Fibroblast of gingiva (primary cell): Measurements from ENCODE around the gene ZDBF2.
"Not testable (repeated sequence)": the region's sequence is repeated elsewhere in the genome, so short reads cannot be mapped to it uniquely, and the experiment has no call there.

ENCODE experiments used
- DNase-seq: peaks from one replicate; pipeline ENCODE4 v3.0.0-alpha.2; 2011; ENCODE audit warnings: low read depth

ZDBF2 gene

GRCh38 chr2:206323486-206323885 lies 49.0 kb downstream of the ZDBF2 start:
- no peak for DNase-seq

- no peak for DNase-seq
Measured at GRCh38 chr2:206324869-206325268, 50.4 kb downstream of the ZDBF2 start.

DNA sequence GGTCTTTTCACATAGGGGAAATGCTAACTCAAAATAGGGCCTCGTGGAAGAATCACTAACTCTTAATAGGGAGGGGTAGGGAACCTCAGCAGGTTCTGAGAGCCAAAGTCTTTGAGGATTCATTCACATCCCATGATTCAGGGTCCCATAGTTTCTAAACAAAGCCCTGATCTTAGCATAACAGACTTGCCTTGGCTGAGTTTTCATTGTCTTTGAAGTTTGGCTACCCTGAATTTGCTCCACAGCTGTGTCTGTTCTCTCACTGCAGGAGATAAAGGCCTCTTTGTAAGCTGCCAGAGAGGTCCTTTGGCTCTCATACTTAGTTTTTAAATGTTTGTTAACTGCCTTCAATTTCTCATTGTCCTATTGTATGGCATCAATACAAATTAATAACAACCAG lies 54.5 kb downstream of the ZDBF2 start:
- no peak for DNase-seq

- no peak for DNase-seq
Measured at GRCh38 chr2:206336861-206337260, 62.4 kb downstream of the ZDBF2 start.

DNA sequence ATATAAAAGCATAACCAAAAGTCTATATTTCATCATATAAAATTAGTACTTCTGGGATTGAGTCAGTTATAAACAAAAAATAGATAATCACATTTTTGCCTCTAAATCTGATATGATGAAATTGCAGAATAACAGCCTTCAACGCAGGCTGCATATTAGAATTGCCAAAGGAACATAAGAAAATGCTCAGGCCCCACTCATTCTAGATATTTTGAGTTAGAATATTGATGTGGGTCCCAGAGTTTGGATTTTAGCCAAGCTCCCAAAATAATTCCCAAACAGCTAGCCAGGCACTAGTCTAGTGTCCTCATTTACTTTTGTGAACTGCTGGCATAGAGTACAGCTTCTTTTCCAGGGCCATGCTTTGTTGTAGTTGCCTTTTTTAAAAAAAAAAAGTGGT lies 63.5 kb downstream of the ZDBF2 start:
- no peak for DNase-seq

GRCh38 chr2:206341396-206341795 lies 66.9 kb downstream of the ZDBF2 start:
- no peak for DNase-seq

GRCh38 chr2:206343144-206343543 lies 68.7 kb downstream of the ZDBF2 start:
- no peak for DNase-seq

- DNase-seq, result no peak
Measured at GRCh38 chr2:206343816-206344215, 69.4 kb downstream of the ZDBF2 start.

DNA sequence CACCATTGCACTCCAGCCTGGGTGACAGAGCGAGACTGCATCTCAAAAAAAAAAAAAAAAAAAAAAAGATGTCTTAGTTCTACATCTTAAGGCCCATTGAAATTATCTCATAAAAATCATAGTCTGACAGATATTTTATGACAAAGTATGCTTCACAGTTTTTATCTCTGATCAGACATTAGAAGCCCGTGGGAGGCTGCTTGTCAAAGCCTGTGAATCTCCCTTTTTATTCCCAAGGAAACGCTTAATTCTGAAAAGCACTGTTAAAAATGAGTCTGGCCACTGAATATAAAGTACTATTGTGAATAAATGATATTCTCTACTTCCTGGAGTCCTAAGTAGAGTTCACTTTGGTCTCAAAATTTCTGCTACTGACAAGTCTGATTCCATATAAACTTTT lies 71.1 kb downstream of the ZDBF2 start:
- no peak for DNase-seq

DNA sequence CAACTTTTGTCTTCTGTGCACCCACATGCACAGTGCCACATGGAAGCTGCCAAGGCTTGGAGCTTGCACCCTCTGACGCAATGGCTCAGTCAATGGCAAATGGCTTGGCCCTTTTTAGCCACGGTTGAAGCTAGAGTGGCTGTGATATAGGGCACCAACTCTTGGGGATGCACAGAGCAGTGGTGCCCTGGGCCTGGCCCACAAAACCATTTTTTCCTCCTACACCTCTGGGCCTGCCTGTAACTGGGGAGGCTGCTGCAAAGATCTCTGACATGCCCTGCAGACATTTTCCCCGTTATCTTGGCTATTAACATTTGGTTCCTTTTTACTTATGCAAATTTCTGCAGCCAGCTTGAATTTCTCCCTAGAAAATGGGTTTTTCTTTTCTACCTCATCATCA lies 74.9 kb downstream of the ZDBF2 start:
- DNase-seq, result no peak

DNA sequence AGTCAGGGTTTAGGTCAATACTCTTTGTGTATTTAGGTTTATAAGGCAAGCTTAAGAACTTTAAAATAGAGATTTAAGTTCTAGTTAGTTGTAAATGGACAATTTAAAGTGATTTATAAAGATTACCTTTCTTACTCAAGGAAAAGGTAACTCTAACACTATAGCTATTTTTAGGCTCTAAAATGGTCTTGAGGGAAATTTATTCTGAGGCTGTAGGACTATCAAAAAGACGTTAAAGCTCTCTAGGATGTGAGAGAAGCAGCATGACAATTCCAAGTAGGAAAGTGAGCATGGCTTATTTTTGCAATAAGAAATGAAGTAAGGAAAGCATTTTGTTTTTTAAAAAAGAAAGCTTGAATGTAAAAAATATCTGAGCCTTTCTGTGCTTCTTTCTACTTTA lies 78.1 kb downstream of the ZDBF2 start:
- DNase-seq, result no peak

DNA sequence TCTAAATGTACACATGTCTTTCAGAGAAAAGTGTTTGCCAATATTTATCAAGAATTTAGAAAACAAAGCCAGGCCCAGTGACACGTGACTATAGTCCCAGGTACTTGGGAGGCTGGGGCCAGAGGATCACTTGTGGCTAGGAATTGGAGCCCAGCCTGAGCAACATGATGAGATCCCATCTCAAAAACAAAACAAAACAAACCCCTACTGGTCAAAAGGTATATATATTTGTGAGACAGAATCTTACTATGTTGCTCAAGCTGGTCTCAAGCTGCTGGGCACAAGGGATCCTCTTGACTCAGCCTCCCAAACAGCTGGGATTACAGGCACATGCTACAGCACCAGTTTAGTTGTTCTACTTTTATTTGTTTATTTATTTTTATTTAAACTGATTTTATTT lies 79.2 kb downstream of the ZDBF2 start:
- no peak for DNase-seq

DNA sequence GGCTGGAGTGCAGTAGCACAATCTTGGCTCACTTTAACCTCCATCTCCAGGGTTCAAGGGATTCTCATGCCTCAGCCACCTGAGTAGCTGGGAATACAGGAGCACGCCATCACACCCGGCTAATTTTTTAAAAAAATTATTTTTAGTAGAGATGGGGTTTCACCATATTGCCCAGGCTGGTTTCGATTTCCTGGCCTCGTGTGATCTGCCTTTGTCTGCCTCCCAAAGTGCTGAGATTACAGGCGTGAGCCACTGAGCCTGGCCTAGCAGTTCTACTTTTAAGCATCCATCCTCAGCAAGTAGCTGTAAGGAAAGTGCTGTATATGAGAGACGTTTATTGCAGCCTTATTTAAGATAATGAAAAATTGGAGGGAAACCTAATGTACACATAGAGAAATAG lies 79.7 kb downstream of the ZDBF2 start:
- DNase-seq, result no peak

GRCh38 chr2:206356840-206357239 lies 82.4 kb downstream of the ZDBF2 start:
- not testable (repeated sequence) for DNase-seq

GRCh38 chr2:206360840-206361239 lies 86.4 kb downstream of the ZDBF2 start:
- not testable (repeated sequence) for DNase-seq

DNA sequence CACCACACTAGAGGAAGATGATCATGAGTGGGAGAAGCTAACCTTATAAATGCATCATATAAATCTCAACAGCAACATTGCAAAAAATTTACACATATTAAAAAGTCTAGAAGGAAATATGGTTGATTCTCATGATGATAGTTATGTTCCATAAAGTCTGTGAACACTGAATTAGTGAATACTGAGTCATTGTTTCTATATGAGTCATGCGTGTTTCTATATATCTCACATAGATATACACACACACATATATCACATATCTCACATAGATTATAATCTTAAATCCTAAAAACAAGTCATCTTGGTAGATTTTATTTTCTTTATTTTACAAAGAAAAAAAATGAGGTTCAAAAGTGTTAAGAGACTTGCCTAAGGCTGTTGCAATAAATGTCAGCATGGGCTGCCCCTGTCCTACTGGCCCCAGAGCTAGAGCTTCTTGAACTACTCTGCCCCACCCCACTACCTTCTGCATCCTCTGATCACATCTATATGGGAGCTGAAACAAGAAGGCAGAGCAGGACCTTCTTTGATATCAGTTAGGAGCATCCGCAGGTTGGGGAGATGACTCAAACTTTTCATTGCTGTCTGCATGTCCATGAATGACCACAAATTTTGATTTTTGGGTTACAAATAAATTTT lies 87.1 kb downstream of the ZDBF2 start:
- no peak for DNase-seq
